Prostate gland (tissue), 2 donors: Measurements from ENCODE around the gene GRIK3.

Experiments used
- CTCF ChIP-seq, 4 experiments: fragments of 200-600 bp in 2 of 4; fragments of 450-650 bp in 2 of 4; sonication (generic) in 2 of 4; IDR thresholded peaks; 1 replicate in 3 of 4; 2 replicates in 1 of 4; pipeline ENCODE4 v1.5.1; 2016 to 2019; ENCODE audit warnings: antibody characterized with exemption in 4 of 4, mild to moderate bottlenecking in 2 of 4, moderate library complexity in 2 of 4
- POLR2AphosphoS5 ChIP-seq: sonication (generic); formaldehyde crosslinking; IDR thresholded peaks from one replicate; pipeline ENCODE4 v1.6.1; 2017; ENCODE audit warnings: antibody characterized with exemption

GRCh38 chr1:36755303-36756230 is 278.7 kb downstream of the GRIK3 start:
- TF ChIP-seq POLR2AphosphoS5 (no peak), CTCF (IDR thresholded peaks at IDR 0.05) (no peak)
